Immature natural killer cell (primary cell): ENCODE results near the gene DYNC1I1. TPM values are rescaled to one million over a fixed set of nuclear protein-coding genes. Genes with fewer than 3 reads are reported as not detected.

Experiments used
- DNase-seq, 3 donors: peaks; one replicate each; pipeline ENCODE4 v3.0.0; 2022; ENCODE audit warnings: mixed read lengths in 1 of 3
- H3K27ac Mint-ChIP-seq, 6 donors: one replicate each; pipeline ENCODE4 v1.8.0; 2020; ENCODE audit warnings: mixed read lengths in 6 of 6, mild to moderate bottlenecking in 5 of 6, inconsistent platforms in 4 of 6, moderate library complexity in 3 of 6
- H3K27me3 Mint-ChIP-seq, 3 donors: one replicate each; pipeline ENCODE4 v1.8.0; 2020 to 2021; ENCODE audit warnings: low read depth in 3 of 3, mild to moderate bottlenecking in 3 of 3, mixed read lengths in 3 of 3, moderate library complexity in 3 of 3, inconsistent platforms in 1 of 3
- H3K36me3 Mint-ChIP-seq, 3 donors: one replicate each; pipeline ENCODE4 v1.8.0; 2020; ENCODE audit warnings: mixed read lengths in 3 of 3, inconsistent platforms in 2 of 3, mild to moderate bottlenecking in 2 of 3
- H3K4me1 Mint-ChIP-seq, 2 donors: one replicate each; pipeline ENCODE4 v1.8.0; 2020; ENCODE audit warnings: inconsistent platforms in 2 of 2, mild to moderate bottlenecking in 2 of 2, mixed read lengths in 2 of 2, moderate library complexity in 1 of 2
- H3K4me3 Mint-ChIP-seq, 5 donors: one replicate each; pipeline ENCODE4 v1.8.0; 2020; ENCODE audit warnings: mild to moderate bottlenecking in 5 of 5, mixed read lengths in 5 of 5, inconsistent platforms in 3 of 5, moderate library complexity in 3 of 5
- H3K9me3 Mint-ChIP-seq, 6 donors: one replicate each; pipeline ENCODE4 v1.8.0; 2020; ENCODE audit warnings: mild to moderate bottlenecking in 6 of 6, mixed read lengths in 6 of 6, inconsistent platforms in 4 of 6, moderate library complexity in 3 of 6
- polyA plus RNA-seq, 3 donors: library from polyadenylated mRNA; unstranded; fragments of 300-500 nt; fragmentation: Illumina TruSeq; gene quantifications; one replicate each; pipeline ENCODE4 v1.2.3, GENCODE V29; 2021

DYNC1I1 gene
- not detected for polyA plus RNA-seq

DNA sequence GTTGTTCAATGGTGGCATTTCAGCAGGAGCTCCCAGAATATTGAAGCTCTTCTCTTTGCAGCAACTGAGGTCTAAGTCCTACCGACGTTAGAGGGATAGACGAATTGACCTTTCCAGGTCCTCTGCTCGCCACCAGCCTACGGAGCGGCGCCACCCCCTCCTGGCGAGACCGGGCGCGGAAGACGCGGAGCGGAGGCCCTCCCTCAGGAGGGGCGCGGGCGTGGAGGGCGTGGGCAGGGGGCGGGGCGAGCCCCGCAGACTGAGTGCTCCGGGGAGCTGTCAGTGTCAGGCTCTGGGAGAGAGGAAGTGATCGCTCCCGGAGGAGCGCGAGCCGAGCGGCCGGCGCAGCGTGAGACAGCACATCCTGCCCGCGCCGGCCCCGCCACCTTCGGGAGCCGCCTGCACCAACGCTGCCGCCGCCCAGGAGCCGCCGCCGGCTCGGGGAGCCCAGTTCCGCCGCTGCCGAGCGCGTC, at the start of gene DYNC1I1:
Gene DYNC1I1, plus strand, starts transcription at position 257 of the 473 bp plus-strand sequence. CDS start 32,176 bp downstream, outside the sequence.
- peak in 1 of 3 donors; percentile 10 for DNase-seq
- no peak within 1 kb of the TSS for H3K27ac Mint-ChIP-seq
- peak within 1 kb of the TSS; percentile 62 to 84 (median 72) for H3K4me3 Mint-ChIP-seq
- peaks cover 6 to 12% (median 11%) of the 10 kb centered on the region in 3 donors for H3K27me3 Mint-ChIP-seq
- no peaks in the 10 kb centered on the region for H3K36me3 Mint-ChIP-seq
- peaks cover 0 to 3% (median 0%) of the 10 kb centered on the region in 6 donors for H3K9me3 Mint-ChIP-seq
- peaks cover 6 to 12% of the 10 kb centered on the region in 2 donors for H3K4me1 Mint-ChIP-seq

- Mint-ChIP-seq H3K27me3 (peaks cover 2 to 6% (median 2%) of the 10 kb centered on the region in 3 donors), H3K4me1 (no peaks in the 10 kb centered on the region), H3K27ac (no peak overlapping the region), H3K36me3 (no peaks in the 10 kb centered on the region), H3K9me3 (peaks cover 0 to 1% (median 0%) of the 10 kb centered on the region in 6 donors), H3K4me3 (no peak overlapping the region)
- no peak for DNase-seq
Measured at GRCh38 chr7:95723583-95724180, 48.7 kb upstream of the DYNC1I1 start.

- H3K36me3 Mint-ChIP-seq = no peaks in the 10 kb centered on the region
- H3K4me3 Mint-ChIP-seq = no peak overlapping the region
- H3K9me3 Mint-ChIP-seq = peaks cover 0 to 3% (median 0%) of the 10 kb centered on the region in 6 donors
- H3K27me3 Mint-ChIP-seq = peaks cover 2 to 6% (median 2%) of the 10 kb centered on the region in 3 donors
- no peak for DNase-seq
- no peak overlapping the region for H3K27ac Mint-ChIP-seq
- no peaks in the 10 kb centered on the region for H3K4me1 Mint-ChIP-seq
Measured at GRCh38 chr7:95725205-95725604, 47.1 kb upstream of the DYNC1I1 start.

DNA sequence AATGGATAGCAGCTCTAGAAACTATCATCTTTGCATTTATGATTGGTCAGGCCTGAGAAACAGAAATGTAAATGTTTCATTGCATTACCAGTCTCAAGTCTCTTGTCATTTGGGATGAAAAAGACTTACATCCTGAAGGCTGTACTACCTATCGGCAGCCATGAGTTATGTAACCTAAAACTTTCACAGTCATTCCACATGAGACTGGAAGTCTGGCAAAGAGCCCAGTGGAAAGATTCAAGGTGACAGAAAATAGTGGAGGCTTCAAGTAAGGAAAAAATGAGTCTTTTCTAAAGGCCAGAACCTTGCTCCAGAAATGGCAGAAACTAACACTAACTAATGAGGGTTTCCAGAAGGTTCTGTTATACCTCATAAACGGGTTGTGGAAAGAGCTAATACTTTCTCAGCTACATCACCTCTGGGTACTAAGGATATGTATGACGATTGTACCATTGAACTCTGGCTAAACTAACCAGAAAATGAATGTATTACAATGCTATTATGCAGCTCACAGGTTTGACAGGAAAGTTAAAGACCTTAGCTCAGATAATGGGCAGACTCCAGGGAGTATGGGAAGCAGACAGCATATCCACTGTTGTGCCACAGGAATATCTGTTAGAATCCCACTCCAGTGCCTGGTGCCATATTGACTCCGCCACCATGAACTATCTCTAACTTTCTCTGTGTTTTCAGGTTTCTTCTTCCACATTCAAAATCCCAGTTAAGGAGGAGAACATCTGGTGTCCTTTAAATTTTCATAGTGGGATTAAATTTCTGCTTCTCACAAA, 41.7 kb upstream of the DYNC1I1 start:
- Mint-ChIP-seq H3K4me3 (no peak overlapping the region), H3K9me3 (peaks cover 0 to 3% (median 0%) of the 10 kb centered on the region in 6 donors), H3K4me1 (no peaks in the 10 kb centered on the region), H3K27ac (no peak overlapping the region), H3K36me3 (no peaks in the 10 kb centered on the region), H3K27me3 (peaks cover 0 to 4% (median 2%) of the 10 kb centered on the region in 3 donors)
- DNase-seq = no peak

DNA sequence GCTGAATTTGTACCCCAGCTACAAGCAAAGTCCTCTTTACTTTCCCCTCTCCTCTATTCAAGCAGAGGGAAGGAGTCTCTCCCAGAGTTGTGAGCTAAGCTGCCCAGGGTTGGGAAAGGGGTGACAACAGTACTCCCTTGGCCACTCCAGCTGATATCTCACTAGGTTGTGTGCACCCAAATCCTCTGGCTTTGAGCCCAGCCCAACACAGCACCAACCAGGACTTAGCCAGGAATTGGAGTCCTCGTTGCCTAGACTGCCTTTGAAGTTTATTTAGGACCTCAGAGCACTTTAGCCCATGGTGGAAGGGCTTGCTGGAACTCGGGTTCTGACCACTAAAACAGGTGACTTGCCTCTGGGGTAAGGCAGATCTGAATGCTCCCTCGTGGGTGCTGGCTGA, 35.7 kb upstream of the DYNC1I1 start:
- Mint-ChIP-seq H3K4me3 (no peak overlapping the region), H3K36me3 (no peaks in the 10 kb centered on the region), H3K4me1 (no peaks in the 10 kb centered on the region), H3K27me3 (peaks cover 0 to 3% (median 0%) of the 10 kb centered on the region in 3 donors), H3K27ac (no peak overlapping the region), H3K9me3 (no peaks in the 10 kb centered on the region)
- DNase-seq = no peak

- Mint-ChIP-seq H3K4me1 (no peaks in the 10 kb centered on the region), H3K9me3 (no peaks in the 10 kb centered on the region), H3K27me3 (peaks cover 0 to 4% (median 2%) of the 10 kb centered on the region in 3 donors), H3K27ac (no peak overlapping the region), H3K4me3 (no peak overlapping the region), H3K36me3 (no peaks in the 10 kb centered on the region)
- DNase-seq = no peak
Measured at GRCh38 chr7:95737828-95738505, 34.4 kb upstream of the DYNC1I1 start.

- H3K36me3 Mint-ChIP-seq = no peaks in the 10 kb centered on the region
- H3K27ac Mint-ChIP-seq = no peak overlapping the region
- no peak for DNase-seq
- H3K4me1 Mint-ChIP-seq = no peaks in the 10 kb centered on the region
- peaks cover 0 to 3% (median 0%) of the 10 kb centered on the region in 6 donors for H3K9me3 Mint-ChIP-seq
- H3K27me3 Mint-ChIP-seq = peaks cover 0 to 3% (median 2%) of the 10 kb centered on the region in 3 donors
- H3K4me3 Mint-ChIP-seq = no peak overlapping the region
Measured at GRCh38 chr7:95749044-95749443, 23.3 kb upstream of the DYNC1I1 start.

- no peak for DNase-seq
- H3K9me3 Mint-ChIP-seq = peaks cover 0 to 3% (median 0%) of the 10 kb centered on the region in 6 donors
- H3K27me3 Mint-ChIP-seq = peaks cover 0 to 3% (median 2%) of the 10 kb centered on the region in 3 donors
- H3K36me3 Mint-ChIP-seq = no peaks in the 10 kb centered on the region
- no peaks in the 10 kb centered on the region for H3K4me1 Mint-ChIP-seq
- H3K4me3 Mint-ChIP-seq = no peak overlapping the region
- no peak overlapping the region for H3K27ac Mint-ChIP-seq
Measured at GRCh38 chr7:95749515-95749914, 22.8 kb upstream of the DYNC1I1 start.

GRCh38 chr7:95753440-95753839, 18.9 kb upstream of the DYNC1I1 start:
- Mint-ChIP-seq H3K27me3 (peaks cover 2 to 3% (median 3%) of the 10 kb centered on the region in 3 donors), H3K4me3 (no peak overlapping the region), H3K36me3 (no peaks in the 10 kb centered on the region), H3K9me3 (peaks cover 0 to 4% (median 0%) of the 10 kb centered on the region in 6 donors), H3K27ac (no peak overlapping the region), H3K4me1 (no peaks in the 10 kb centered on the region)
- no peak for DNase-seq

DNA sequence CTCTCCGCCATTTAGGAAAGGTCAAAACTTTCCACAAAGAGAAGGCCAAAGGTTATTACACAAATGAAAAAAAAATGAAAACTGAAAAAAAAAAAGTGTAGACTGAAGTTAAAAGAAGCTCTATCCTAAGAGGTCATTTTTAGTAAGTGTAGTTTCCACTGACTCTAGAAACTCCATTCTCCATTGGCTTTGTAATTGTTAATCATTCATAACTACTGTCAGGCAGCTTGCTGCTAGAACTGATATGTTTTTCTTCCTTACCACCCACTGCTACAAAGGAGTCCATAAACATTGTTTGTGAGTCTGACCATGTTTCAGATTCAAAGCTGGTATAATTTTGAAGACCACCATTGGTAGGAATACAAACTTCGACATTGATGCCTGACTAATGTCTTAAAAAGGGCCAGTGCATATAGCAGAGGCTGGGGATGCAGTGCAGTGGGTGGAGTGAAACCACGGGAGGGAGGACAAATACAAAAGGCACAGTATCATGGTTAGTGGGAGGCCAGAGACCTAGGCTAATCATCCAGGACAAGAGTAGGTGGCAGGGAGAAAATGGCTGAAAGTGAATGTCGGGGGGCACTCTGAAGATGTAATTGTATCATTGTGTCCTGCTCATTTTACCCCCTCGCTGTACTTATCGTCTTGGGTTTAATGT, 16.9 kb upstream of the DYNC1I1 start:
- Mint-ChIP-seq H3K4me3 (no peak overlapping the region), H3K36me3 (no peaks in the 10 kb centered on the region), H3K9me3 (peaks cover 0 to 4% (median 0%) of the 10 kb centered on the region in 6 donors), H3K27ac (no peak overlapping the region), H3K27me3 (peaks cover 3 to 4% (median 3%) of the 10 kb centered on the region in 3 donors), H3K4me1 (no peaks in the 10 kb centered on the region)
- DNase-seq = no peak

- Mint-ChIP-seq H3K4me1 (no peaks in the 10 kb centered on the region), H3K4me3 (no peak overlapping the region), H3K9me3 (peaks cover 0 to 7% (median 0%) of the 10 kb centered on the region in 6 donors), H3K27ac (no peak overlapping the region), H3K36me3 (no peaks in the 10 kb centered on the region), H3K27me3 (peaks cover 2 to 6% (median 3%) of the 10 kb centered on the region in 3 donors)
- DNase-seq = no peak
Measured at GRCh38 chr7:95758187-95758586, 14.2 kb upstream of the DYNC1I1 start.

- DNase-seq = no peak
- Mint-ChIP-seq H3K27ac (no peak overlapping the region), H3K9me3 (peaks cover 0 to 10% (median 1%) of the 10 kb centered on the region in 6 donors), H3K4me1 (no peaks in the 10 kb centered on the region), H3K36me3 (no peaks in the 10 kb centered on the region), H3K4me3 (no peak overlapping the region), H3K27me3 (peaks cover 0 to 2% (median under 1%) of the 10 kb centered on the region in 3 donors)
Measured at GRCh38 chr7:95766086-95766485, 6.3 kb upstream of the DYNC1I1 start.

DNA sequence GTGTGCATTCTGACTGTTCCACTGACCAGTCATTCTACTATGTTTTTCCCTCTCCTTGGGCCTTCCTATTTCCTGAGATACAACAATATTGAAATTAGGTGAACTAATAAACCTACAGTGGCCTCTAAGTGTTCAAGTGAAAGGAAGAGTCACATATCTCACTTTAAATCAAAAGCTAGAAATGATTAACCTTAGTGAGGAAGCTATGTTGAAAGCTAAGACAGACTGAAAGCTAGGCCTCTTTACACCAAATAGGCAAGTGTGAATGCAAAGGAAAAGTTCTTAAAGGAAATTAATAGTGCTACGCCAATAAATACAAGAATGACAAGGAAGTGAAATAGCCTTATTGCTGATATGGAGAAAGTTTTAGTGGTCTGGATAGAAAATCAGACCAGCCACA, 5.7 kb upstream of the DYNC1I1 start:
- Mint-ChIP-seq H3K9me3 (peaks cover 0 to 8% (median 0%) of the 10 kb centered on the region in 6 donors), H3K36me3 (no peaks in the 10 kb centered on the region), H3K27me3 (peaks cover 2 to 5% (median 4%) of the 10 kb centered on the region in 3 donors), H3K4me1 (peaks cover 0 to 1% of the 10 kb centered on the region in 2 donors), H3K4me3 (no peak overlapping the region), H3K27ac (no peak overlapping the region)
- no peak for DNase-seq
